K562 (cell line): ENCODE data around the gene GRB10. TPM values are rescaled to one million over a fixed set of nuclear protein-coding genes. Genes with fewer than 3 reads are reported as not detected.

Experiments
- ATAC-seq: fragments of 200-7000 bp; cut with Tn5 transposase; 3 replicates; pipeline ENCODE4 v1.9.1; 2020; ENCODE audit warnings: moderate library complexity
- BruUV-seq: library from RNA; stranded (reverse); fragments of 400-500 nt; replicated peaks from 2 replicates; lab custom pipeline; 2021; lab: Mats Ljungman, UMichigan
- CTCF ChIA-PET: fragments of 300-600 bp; formaldehyde crosslinking; extraction: SDS; loops from one replicate; lab custom pipeline; 2021; ENCODE audit warnings: low intra/inter-chr PET ratio; lab: Yijun Ruan, JAX
- POLR2A ChIA-PET: fragments of 300-600, 350-650 bp; sonication (Branson Sonifier 250); formaldehyde crosslinking; extraction: SDS; loops from one replicate; lab custom pipeline; 2021; ENCODE audit warnings: antibody characterized with exemption, inconsistent platforms; lab: Yijun Ruan, JAX
- DNase-seq, 4 experiments: peaks; one replicate each; pipeline versions ENCODE4 v3.0.0 to v3.0.0-alpha.2; 2011 to 2018; ENCODE audit warnings: low spot score in 3 of 4, mixed read lengths in 3 of 4; ENCODE audit errors: extremely low read depth in 1 of 4
- FAIRE-seq: peaks from 2 replicates; lab custom pipeline; 2011; peaks lifted over from hg19 to GRCh38; lab: Jason Lieb, UNC
- H2AFZ ChIP-seq: 2 replicates; pipeline ENCODE4 v1.6.0; 2011; ENCODE audit warnings: low read depth, low read length, control low read depth, inconsistent platforms
- H3K27ac ChIP-seq: fragments of 200-600 bp; 3 replicates; pipeline ENCODE4 v1.8.0; 2011; ENCODE audit warnings: low read depth, mild to moderate bottlenecking, control low read depth, inconsistent platforms, low read length, moderate library complexity, mixed read lengths; ENCODE audit errors: extremely low read depth
- H3K27me3 ChIP-seq, 2 experiments: fragments of 300-600 bp in 1 of 2; 2 replicates in 1 of 2; 3 replicates in 1 of 2; pipeline versions ENCODE4 v1.6.0 to v1.8.0; 2011; ENCODE audit warnings: inconsistent platforms in 2 of 2, low read length in 2 of 2, mild to moderate bottlenecking in 1 of 2, mixed read lengths in 1 of 2, moderate library complexity in 1 of 2; ENCODE audit not compliant: control insufficient read depth in 2 of 2, insufficient read depth in 2 of 2
- H3K36me3 ChIP-seq: fragments of 300-600 bp; 3 replicates; pipeline ENCODE4 v1.8.0; 2011; ENCODE audit warnings: mild to moderate bottlenecking, low read length, inconsistent platforms; ENCODE audit not compliant: control insufficient read depth, insufficient read depth
- H3K4me1 ChIP-seq, 2 experiments: fragments of 200-600 bp in 1 of 2; replicated peaks in 1 of 2; 2 replicates in 1 of 2; 3 replicates in 1 of 2; pipeline versions ENCODE4 v1.5.1 to v1.8.0; 2011; ENCODE audit warnings: inconsistent platforms in 2 of 2, low read length in 2 of 2, mild to moderate bottlenecking in 1 of 2, mixed read lengths in 1 of 2, moderate library complexity in 1 of 2; ENCODE audit not compliant: control insufficient read depth in 2 of 2, insufficient read depth in 2 of 2
- H3K4me2 ChIP-seq: 2 replicates; pipeline ENCODE4 v1.6.1; 2011; ENCODE audit warnings: low read length, control low read depth, inconsistent platforms, mixed read lengths; ENCODE audit not compliant: insufficient read depth
- H3K4me3 ChIP-seq: fragments of 200-600 bp; sonication (generic), shearing (Covaris generic); 2 replicates; pipeline ENCODE4 v1.5.1; 2016; ENCODE audit warnings: control low read depth, inconsistent platforms
- H3K79me2 ChIP-seq: fragments of 200-600 bp; 3 replicates; pipeline ENCODE4 v1.8.0; 2011; ENCODE audit warnings: low read length, inconsistent platforms; ENCODE audit not compliant: control insufficient read depth, insufficient read depth
- H3K9ac ChIP-seq, 2 experiments: 2 replicates each; pipeline versions ENCODE4 v1.6.0 to v1.6.1; 2011; ENCODE audit warnings: low read depth in 2 of 2, low read length in 2 of 2, control low read depth in 1 of 2, inconsistent platforms in 1 of 2, mild to moderate bottlenecking in 1 of 2, mixed read lengths in 1 of 2; ENCODE audit not compliant: insufficient read depth in 1 of 2
- H3K9me1 ChIP-seq: one replicate; pipeline ENCODE4 v1.6.0; 2011; ENCODE audit warnings: inconsistent platforms, mild to moderate bottlenecking, low read length, moderate library complexity; ENCODE audit not compliant: control insufficient read depth, insufficient read depth
- H3K9me3 ChIP-seq: replicated peaks from 2 replicates; pipeline ENCODE4 v1.5.1; 2011; ENCODE audit warnings: low read depth, low read length, inconsistent platforms; ENCODE audit not compliant: control insufficient read depth, insufficient read depth
- H4K20me1 ChIP-seq: replicated peaks from 2 replicates; pipeline ENCODE4 v1.6.1; 2011; ENCODE audit warnings: low read length, inconsistent platforms, mixed read lengths; ENCODE audit not compliant: control insufficient read depth, insufficient read depth
- POLR2G ChIP-seq: fragments of 200-400 bp; formaldehyde crosslinking; IDR thresholded peaks from 2 replicates; pipeline ENCODE4 v1.6.1; 2017; ENCODE audit warnings: low read depth, mild to moderate bottlenecking, antibody characterized with exemption, low read length, moderate library complexity
- TFAP4 ChIP-seq: sonication (generic); formaldehyde crosslinking; IDR thresholded peaks from 2 replicates; pipeline ENCODE4 v1.8.0; 2022; ENCODE audit warnings: missing genetic modification reagents, mild to moderate bottlenecking, moderate library complexity, borderline replicate concordance
- ZKSCAN8 ChIP-seq: fragments of 200-800 bp; sonication (Bioruptor generic); IDR thresholded peaks from 2 replicates; pipeline ENCODE4 v1.6.1; 2016; ENCODE audit warnings: missing genetic modification characterization, missing compliant biosample characterization
- WGBS: fragments of 100-300 bp; shearing (Covaris generic); methylation state at CpG from one replicate; pipeline ENCODE4 v1.1.6; 2016; ENCODE audit warnings: low coverage, mixed read lengths; ENCODE audit not compliant: insufficient coverage; ENCODE audit errors: missing lambda C conversion rate; 5-methylcytosine and 5-hydroxymethylcytosine counted together
- in situ Hi-C: fragments of 300-500 bp; cut with MboI; formaldehyde crosslinking; loops from 4 replicates; pipeline ENCODE4 v1.15.0; 2018; ENCODE audit warnings: inconsistent platforms, mixed read lengths
- intact Hi-C: fragments of 100-400 bp; cut with micrococcal nuclease; formaldehyde crosslinking; loops from 2 replicates; pipeline ENCODE4 v1.14.2; 2022
- polyA plus RNA-seq, 8 experiments: library from polyadenylated mRNA; depleted of rRNA in 4 of 8; stranded (reverse) in 5 of 8; unstranded in 3 of 8; fragments of >200 nt; fragmentation: Nextera tagmentation in 2 of 8; fragmentation: Illumina TruSeq in 1 of 8; extraction: Ambion mirVana in 2 of 8; extraction: Trizol in 1 of 8; gene quantifications; 2 replicates each; pipeline versions ENCODE4 v1.2.1 to v1.2.3, GENCODE V29; 2011 to 2014; ENCODE audit warnings: inconsistent platforms in 1 of 8, missing spikeins in 1 of 8
- total RNA-seq, 7 experiments: library from RNA; depleted of rRNA in 6 of 7; stranded (reverse); fragments of >200 nt in 6 of 7; fragmentation: Illumina TruSeq in 2 of 7; extraction: Trizol in 2 of 7; gene quantifications; 2 replicates each; pipeline versions ENCODE4 v1.2.1 to v1.2.3, GENCODE V29; 2011 to 2021; ENCODE audit warnings: low replicate concordance in 1 of 7
- TF ChIP-seq, protein P1 (sequence below), 2 experiments: fragments of 450-650 bp in 1 of 2; sonication (generic) in 1 of 2; formaldehyde crosslinking in 1 of 2; IDR thresholded peaks; 2 replicates each; pipeline versions ENCODE4 v1.7.1 to v1.9.0; 2016 to 2022; ENCODE audit warnings: inconsistent platforms in 1 of 2, mild to moderate bottlenecking in 1 of 2, missing genetic modification reagents in 1 of 2
- TF ChIP-seq, protein P2 (sequence below), 3 experiments: IDR thresholded peaks in 2 of 3; conservative IDR thresholded peaks in 1 of 3; 2 replicates each; pipeline ENCODE4 v1.5.1; 2011 to 2012; ENCODE audit warnings: low read length in 3 of 3, mild to moderate bottlenecking in 3 of 3, control low read depth in 2 of 3, improper control_type of control experiment in 1 of 3, inconsistent platforms in 1 of 3, low read depth in 1 of 3, mixed read lengths in 1 of 3, moderate library complexity in 1 of 3; ENCODE audit not compliant: insufficient read depth in 2 of 3

The GRB10 gene
- total and polyA plus RNA-seq, 9 of the 15 experiments (the other 6 are each of a cell fraction or from before 2014, with no cell fraction given): 8.9 to 88.5 (median 40.7) TPM

- Histone ChIP-seq H3K4me1 (no peaks in the 10 kb centered on the region), H3K36me3 (peaks cover 13% of the 10 kb centered on the region; the same call in 2 of the 3 replicates), H3K27me3 (no peaks in the 10 kb centered on the region; a peak in 2 of 5 replicates), H3K9ac (no peak overlapping the region), H3K9me3 (0 out of 2 replicates have a peak, but pooled peaks cover 1% of the 10 kb centered on the region), H2AFZ (no peak overlapping the region), H3K4me2 (no peak overlapping the region), H3K4me3 (no peak overlapping the region), H3K9me1 (no peaks in the 10 kb centered on the region), H4K20me1 (no peaks in the 10 kb centered on the region), H3K79me2 (no peaks in the 10 kb centered on the region), H3K27ac (no peak overlapping the region)
- ChIA-PET POLR2A (no interaction called here), CTCF (no interaction called here)
- in situ Hi-C loops: no loop called here
- TF ChIP-seq POLR2G: peak; percentile 27; the same call in 1 of the 2 replicates
- TF ChIP-seq TFAP4 (CRISPR knock-in tag): peak; percentile 33
- no peak for TF ChIP-seq ZKSCAN8 (CRISPR knock-in tag)
- TF ChIP-seq, protein P1, sequence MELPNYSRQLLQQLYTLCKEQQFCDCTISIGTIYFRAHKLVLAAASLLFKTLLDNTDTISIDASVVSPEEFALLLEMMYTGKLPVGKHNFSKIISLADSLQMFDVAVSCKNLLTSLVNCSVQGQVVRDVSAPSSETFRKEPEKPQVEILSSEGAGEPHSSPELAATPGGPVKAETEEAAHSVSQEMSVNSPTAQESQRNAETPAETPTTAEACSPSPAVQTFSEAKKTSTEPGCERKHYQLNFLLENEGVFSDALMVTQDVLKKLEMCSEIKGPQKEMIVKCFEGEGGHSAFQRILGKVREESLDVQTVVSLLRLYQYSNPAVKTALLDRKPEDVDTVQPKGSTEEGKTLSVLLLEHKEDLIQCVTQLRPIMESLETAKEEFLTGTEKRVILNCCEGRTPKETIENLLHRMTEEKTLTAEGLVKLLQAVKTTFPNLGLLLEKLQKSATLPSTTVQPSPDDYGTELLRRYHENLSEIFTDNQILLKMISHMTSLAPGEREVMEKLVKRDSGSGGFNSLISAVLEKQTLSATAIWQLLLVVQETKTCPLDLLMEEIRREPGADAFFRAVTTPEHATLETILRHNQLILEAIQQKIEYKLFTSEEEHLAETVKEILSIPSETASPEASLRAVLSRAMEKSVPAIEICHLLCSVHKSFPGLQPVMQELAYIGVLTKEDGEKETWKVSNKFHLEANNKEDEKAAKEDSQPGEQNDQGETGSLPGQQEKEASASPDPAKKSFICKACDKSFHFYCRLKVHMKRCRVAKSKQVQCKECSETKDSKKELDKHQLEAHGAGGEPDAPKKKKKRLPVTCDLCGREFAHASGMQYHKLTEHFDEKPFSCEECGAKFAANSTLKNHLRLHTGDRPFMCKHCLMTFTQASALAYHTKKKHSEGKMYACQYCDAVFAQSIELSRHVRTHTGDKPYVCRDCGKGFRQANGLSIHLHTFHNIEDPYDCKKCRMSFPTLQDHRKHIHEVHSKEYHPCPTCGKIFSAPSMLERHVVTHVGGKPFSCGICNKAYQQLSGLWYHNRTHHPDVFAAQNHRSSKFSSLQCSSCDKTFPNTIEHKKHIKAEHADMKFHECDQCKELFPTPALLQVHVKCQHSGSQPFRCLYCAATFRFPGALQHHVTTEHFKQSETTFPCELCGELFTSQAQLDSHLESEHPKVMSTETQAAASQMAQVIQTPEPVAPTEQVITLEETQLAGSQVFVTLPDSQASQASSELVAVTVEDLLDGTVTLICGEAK (IDR thresholded peaks at IDR 0.05): no peak
- TF ChIP-seq, protein P1 (CRISPR knock-in tag; IDR thresholded peaks at IDR 0.05): no peak
- TF ChIP-seq, protein P2, sequence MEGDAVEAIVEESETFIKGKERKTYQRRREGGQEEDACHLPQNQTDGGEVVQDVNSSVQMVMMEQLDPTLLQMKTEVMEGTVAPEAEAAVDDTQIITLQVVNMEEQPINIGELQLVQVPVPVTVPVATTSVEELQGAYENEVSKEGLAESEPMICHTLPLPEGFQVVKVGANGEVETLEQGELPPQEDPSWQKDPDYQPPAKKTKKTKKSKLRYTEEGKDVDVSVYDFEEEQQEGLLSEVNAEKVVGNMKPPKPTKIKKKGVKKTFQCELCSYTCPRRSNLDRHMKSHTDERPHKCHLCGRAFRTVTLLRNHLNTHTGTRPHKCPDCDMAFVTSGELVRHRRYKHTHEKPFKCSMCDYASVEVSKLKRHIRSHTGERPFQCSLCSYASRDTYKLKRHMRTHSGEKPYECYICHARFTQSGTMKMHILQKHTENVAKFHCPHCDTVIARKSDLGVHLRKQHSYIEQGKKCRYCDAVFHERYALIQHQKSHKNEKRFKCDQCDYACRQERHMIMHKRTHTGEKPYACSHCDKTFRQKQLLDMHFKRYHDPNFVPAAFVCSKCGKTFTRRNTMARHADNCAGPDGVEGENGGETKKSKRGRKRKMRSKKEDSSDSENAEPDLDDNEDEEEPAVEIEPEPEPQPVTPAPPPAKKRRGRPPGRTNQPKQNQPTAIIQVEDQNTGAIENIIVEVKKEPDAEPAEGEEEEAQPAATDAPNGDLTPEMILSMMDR (IDR thresholded peaks at IDR 0.05 in 2 of 3, conservative IDR thresholded peaks at IDR 0.05 in 1 of 3; ENCODE audit: insufficient read depth in 2 of 3, low read depth in 1 of 3, low read length in 3 of 3): peak; percentile 18 to 36 (median 27); a peak in 2 of 6 replicates
- BruUV-seq: no TSS peak
- peak in 2 of 4 experiments; percentile 15 to 29 for DNase-seq
- 30% methylated on average over 8 of the region's 8 CpGs for WGBS
- ATAC-seq: peak; percentile 77
- intact Hi-C loops: no loop called here
- FAIRE-seq: no peak
These were observed 193.8 kb downstream of the GRB10 start for GRCh38 chr7:50588937-50589336.
